ENCODE results near the gene KRTAP9-8. TPM values are rescaled to one million over a fixed set of nuclear protein-coding genes. Genes with fewer than 3 reads are reported as not detected.

Gene KRTAP9-8
- total and polyA plus RNA-seq, 2 of the 13 experiments (the other 11 are each of a cell fraction or from before 2014, with no cell fraction given) = not detected

DNA sequence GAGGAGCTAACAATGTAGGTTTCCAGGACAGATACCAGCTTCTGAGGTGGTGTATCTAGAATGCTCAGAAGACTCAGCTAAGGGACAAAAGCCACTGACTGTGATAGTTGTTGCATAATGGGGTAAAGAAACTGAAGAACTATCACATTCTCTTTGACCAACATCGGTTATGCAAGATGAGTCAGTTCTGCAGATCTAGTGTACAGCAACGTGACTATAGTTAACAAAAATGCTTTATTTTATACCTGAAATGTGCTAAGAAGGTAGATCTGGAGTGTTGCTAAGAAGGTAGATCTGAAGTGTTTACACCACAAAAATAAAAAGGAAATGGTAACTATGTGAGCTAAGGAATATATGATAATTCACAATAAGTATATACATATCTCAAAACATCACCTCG is 29.9 kb downstream of the KRTAP9-8 start:
- no peaks in the 10 kb centered on the region for H3K36me3 ChIP-seq (replicated peaks in 1 of 2; ENCODE audit: control insufficient read depth in 1 of 2, insufficient read depth in 2 of 2, low read length in 2 of 2)
- ChIA-PET CTCF (ENCODE audit: low intra/inter-chr PET ratio, low total read pairs) (no interaction called here), POLR2A (no interaction called here)
- H3K4me1 ChIP-seq (ENCODE audit: insufficient read depth, low read length) = no peaks in the 10 kb centered on the region
- no TSS peak for BruUV-seq (replicated peaks)
- WGBS (ENCODE audit: low lambda C conversion rate) = no CpG with 5 or more reads among the region's 3 CpGs
- no peaks in the 10 kb centered on the region for H3K79me2 ChIP-seq (ENCODE audit: insufficient read depth, low read length)
- TF ChIP-seq ZNF629 (CRISPR knock-in tag; conservative IDR thresholded peaks at IDR 0.05) = no peak
- TF ChIP-seq, protein P1, sequence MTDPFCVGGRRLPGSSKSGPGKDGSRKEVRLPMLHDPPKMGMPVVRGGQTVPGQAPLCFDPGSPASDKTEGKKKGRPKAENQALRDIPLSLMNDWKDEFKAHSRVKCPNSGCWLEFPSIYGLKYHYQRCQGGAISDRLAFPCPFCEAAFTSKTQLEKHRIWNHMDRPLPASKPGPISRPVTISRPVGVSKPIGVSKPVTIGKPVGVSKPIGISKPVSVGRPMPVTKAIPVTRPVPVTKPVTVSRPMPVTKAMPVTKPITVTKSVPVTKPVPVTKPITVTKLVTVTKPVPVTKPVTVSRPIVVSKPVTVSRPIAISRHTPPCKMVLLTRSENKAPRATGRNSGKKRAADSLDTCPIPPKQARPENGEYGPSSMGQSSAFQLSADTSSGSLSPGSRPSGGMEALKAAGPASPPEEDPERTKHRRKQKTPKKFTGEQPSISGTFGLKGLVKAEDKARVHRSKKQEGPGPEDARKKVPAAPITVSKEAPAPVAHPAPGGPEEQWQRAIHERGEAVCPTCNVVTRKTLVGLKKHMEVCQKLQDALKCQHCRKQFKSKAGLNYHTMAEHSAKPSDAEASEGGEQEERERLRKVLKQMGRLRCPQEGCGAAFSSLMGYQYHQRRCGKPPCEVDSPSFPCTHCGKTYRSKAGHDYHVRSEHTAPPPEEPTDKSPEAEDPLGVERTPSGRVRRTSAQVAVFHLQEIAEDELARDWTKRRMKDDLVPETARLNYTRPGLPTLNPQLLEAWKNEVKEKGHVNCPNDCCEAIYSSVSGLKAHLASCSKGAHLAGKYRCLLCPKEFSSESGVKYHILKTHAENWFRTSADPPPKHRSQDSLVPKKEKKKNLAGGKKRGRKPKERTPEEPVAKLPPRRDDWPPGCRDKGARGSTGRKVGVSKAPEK (CRISPR knock-in tag; IDR thresholded peaks at IDR 0.05; ENCODE audit: borderline replicate concordance) = no peak
- TF ChIP-seq ATF7-NPFF (CRISPR knock-in tag; IDR thresholded peaks at IDR 0.05; ENCODE audit: low read depth) = no peak
- no peak for TF ChIP-seq MBNL3 (CRISPR knock-in tag; conservative IDR thresholded peaks at IDR 0.05)
- no peak for TF ChIP-seq ZC3H4 (CRISPR knock-in tag; IDR thresholded peaks at IDR 0.05; ENCODE audit: borderline replicate concordance)
- TF ChIP-seq PPARG (CRISPR knock-in tag; conservative IDR thresholded peaks at IDR 0.05) = no peak
- TF ChIP-seq DRAP1 (CRISPR knock-in tag; IDR thresholded peaks at IDR 0.05) = no peak
- no peak for TF ChIP-seq ZNF709 (CRISPR knock-in tag; IDR thresholded peaks at IDR 0.05)
- TF ChIP-seq ZC3H13 (CRISPR knock-in tag; IDR thresholded peaks at IDR 0.05) = no peak
- no peak for TF ChIP-seq FOXJ3 (CRISPR knock-in tag; IDR thresholded peaks at IDR 0.05; ENCODE audit: borderline replicate concordance)
- TF ChIP-seq KDM1A (CRISPR knock-in tag; IDR thresholded peaks at IDR 0.05) = no peak
- TF ChIP-seq, protein P2, sequence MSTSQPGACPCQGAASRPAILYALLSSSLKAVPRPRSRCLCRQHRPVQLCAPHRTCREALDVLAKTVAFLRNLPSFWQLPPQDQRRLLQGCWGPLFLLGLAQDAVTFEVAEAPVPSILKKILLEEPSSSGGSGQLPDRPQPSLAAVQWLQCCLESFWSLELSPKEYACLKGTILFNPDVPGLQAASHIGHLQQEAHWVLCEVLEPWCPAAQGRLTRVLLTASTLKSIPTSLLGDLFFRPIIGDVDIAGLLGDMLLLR (CRISPR knock-in tag; IDR thresholded peaks at IDR 0.05) = no peak
- TF ChIP-seq YY1 (IDR thresholded peaks at IDR 0.05; ENCODE audit: insufficient read depth, insufficient replicate concordance, low read depth, low read length) = no peak
- TF ChIP-seq DZIP1 (CRISPR knock-in tag; IDR thresholded peaks at IDR 0.05) = no peak
- TF ChIP-seq NR2C2 (CRISPR knock-in tag; IDR thresholded peaks at IDR 0.05; ENCODE audit: borderline replicate concordance) = no peak
- TF ChIP-seq ZNF143 (CRISPR knock-in tag; IDR thresholded peaks at IDR 0.05) = no peak
- no peak for TF ChIP-seq ZBTB39 (CRISPR knock-in tag; IDR thresholded peaks at IDR 0.05)
- FAIRE-seq (no peak), DNase-seq (ENCODE audit: low spot score) (no peak), ATAC-seq (no peak)
- H3K9me3 ChIP-seq (ENCODE audit: low read length) = no peaks in the 10 kb centered on the region
- H3K27ac ChIP-seq (ENCODE audit: extremely low read length, insufficient read depth, low read length) = no peak overlapping the region
- H2AFZ ChIP-seq (ENCODE audit: low read length) = no peak overlapping the region
- intact Hi-C loops (cut with micrococcal nuclease; ENCODE audit: unreplicated experiment) = no loop called here
- no peaks in the 10 kb centered on the region; a peak in 1 of 5 replicates for H3K27me3 ChIP-seq (ENCODE audit: control insufficient read depth in 1 of 2, insufficient read depth in 2 of 2, low read length in 2 of 2)
- no peak overlapping the region for H3K9ac ChIP-seq (ENCODE audit: insufficient read depth, low read depth, low read length)
- in situ Hi-C loops (cut with HindIII; ENCODE audit: extremely low pct_ligation_motif_present, low pct_unique_long_range_greater_than_20kb) = no loop called here
- no peak overlapping the region for H3K4me2 ChIP-seq (ENCODE audit: low read depth, low read length)
- no peaks in the 10 kb centered on the region for H4K20me1 ChIP-seq (ENCODE audit: insufficient read depth, low read length)
- no peak overlapping the region for H3K4me3 ChIP-seq (replicated peaks in 1 of 3; ENCODE audit: insufficient read depth in 1 of 3, low read depth in 2 of 3, low read length in 3 of 3)
